ENCODE data around the gene MRPL36.

GRCh38 chr5:1804001-1804690, 4.5 kb upstream of the MRPL36 start:
- TF ChIP-seq CTCF (IDR thresholded peaks at IDR 0.05 in 4 of 5, conservative IDR thresholded peaks at IDR 0.05 in 1 of 5) (no peak), POLR2A (IDR thresholded peaks at IDR 0.05) (no peak)
